Neural cell (in vitro differentiated cells): ENCODE results near the gene KPNA4. TPM values are rescaled to one million over a fixed set of nuclear protein-coding genes. Genes with fewer than 3 reads are reported as not detected.

Experiments used
- H2AFZ ChIP-seq: fragments of 200-600, 300-800 bp; sonication (generic), shearing (Covaris generic); 2 replicates; pipeline ENCODE4 v1.6.0; 2014; ENCODE audit warnings: low read depth, mild to moderate bottlenecking, antibody characterized with exemption, low read length, moderate library complexity
- H3F3A ChIP-seq: fragments of 200-600 bp; shearing (Covaris generic); 2 replicates; pipeline ENCODE4 v1.6.1; 2016; ENCODE audit warnings: mild to moderate bottlenecking, moderate library complexity, mixed read lengths, antibody characterized with exemption, low read length; ENCODE audit not compliant: insufficient read depth, poor library complexity, severe bottlenecking
- H3K27ac ChIP-seq: fragments of 200-600, 300-800 bp; sonication (generic), shearing (Covaris generic); 2 replicates; pipeline ENCODE4 v1.5.1; 2014; ENCODE audit warnings: mild to moderate bottlenecking, low read length, moderate library complexity
- H3K27me3 ChIP-seq: fragments of 300-800, 200-600 bp; sonication (generic), shearing (Covaris generic); 2 replicates; pipeline ENCODE4 v1.6.0; 2014; ENCODE audit warnings: mild to moderate bottlenecking, low read depth, low read length, moderate library complexity; ENCODE audit not compliant: insufficient read depth
- H3K36me3 ChIP-seq: fragments of 300-800, 200-600 bp; sonication (generic), shearing (Covaris generic); 2 replicates; pipeline ENCODE4 v1.5.1; 2014; ENCODE audit warnings: mild to moderate bottlenecking, antibody characterized with exemption, low read length, moderate library complexity; ENCODE audit not compliant: insufficient read depth
- H3K4me2 ChIP-seq: fragments of 300-800, 200-600 bp; sonication (generic), shearing (Covaris generic); 2 replicates; pipeline ENCODE4 v1.6.0; 2014; ENCODE audit warnings: mild to moderate bottlenecking, low read length
- H3K4me3 ChIP-seq: fragments of 300-800, 200-600 bp; sonication (generic), shearing (Covaris generic); 2 replicates; pipeline ENCODE4 v1.5.1; 2014; ENCODE audit warnings: mild to moderate bottlenecking, low read length, moderate library complexity
- H3K79me2 ChIP-seq: fragments of 200-600 bp; shearing (Covaris generic); replicated peaks from 2 replicates; pipeline ENCODE4 v1.6.0; 2014; ENCODE audit warnings: mild to moderate bottlenecking, low read length, moderate library complexity; ENCODE audit not compliant: insufficient read depth
- H3K9ac ChIP-seq: fragments of 300-800, 200-600 bp; sonication (generic), shearing (Covaris generic); 2 replicates; pipeline ENCODE4 v1.6.1; 2016; ENCODE audit warnings: mild to moderate bottlenecking, low read length, mixed read lengths
- H3K9me2 ChIP-seq: fragments of 200-600 bp; shearing (Covaris generic); 2 replicates; pipeline ENCODE4 v1.6.1; 2016; ENCODE audit warnings: mild to moderate bottlenecking, low read length, mixed read lengths; ENCODE audit not compliant: insufficient read depth
- H3K9me3 ChIP-seq: fragments of 200-600, 300-800 bp; sonication (generic), shearing (Covaris generic); 2 replicates; pipeline ENCODE4 v1.6.1; 2016; ENCODE audit warnings: mild to moderate bottlenecking, mixed run types, low read length, moderate library complexity, mixed read lengths
- H4K20me1 ChIP-seq: fragments of 200-600 bp; shearing (Covaris generic); 2 replicates; pipeline ENCODE4 v1.6.1; 2016; ENCODE audit warnings: mild to moderate bottlenecking, mixed run types; ENCODE audit not compliant: insufficient read depth
- EP300 ChIP-seq: fragments of 450-650 bp; conservative IDR thresholded peaks from 2 replicates; pipeline ENCODE4 v1.6.1; 2014; ENCODE audit warnings: antibody characterized with exemption, mild to moderate bottlenecking, moderate library complexity; ENCODE audit not compliant: poor library complexity, severe bottlenecking
- EZH2 ChIP-seq: fragments of 200-600, 300-800 bp; shearing (Covaris generic), sonication (generic); IDR thresholded peaks from 2 replicates; pipeline ENCODE4 v1.6.1; 2014; ENCODE audit warnings: antibody characterized with exemption, low read length, borderline replicate concordance, mild to moderate bottlenecking; ENCODE audit not compliant: insufficient read depth, poor library complexity, severe bottlenecking
- MXI1 ChIP-seq: fragments of 450-650 bp; conservative IDR thresholded peaks from 2 replicates; pipeline ENCODE4 v1.6.1; 2014; ENCODE audit warnings: antibody characterized with exemption, mild to moderate bottlenecking; ENCODE audit not compliant: poor library complexity, severe bottlenecking
- POLR2AphosphoS5 ChIP-seq: IDR thresholded peaks from 2 replicates; pipeline ENCODE4 v1.6.1; 2012
- RAD21 ChIP-seq: fragments of 450-650 bp; conservative IDR thresholded peaks from 2 replicates; pipeline ENCODE4 v1.6.1; 2014; ENCODE audit warnings: antibody characterized with exemption, mild to moderate bottlenecking, moderate library complexity
- SMC3 ChIP-seq: fragments of 450-650 bp; conservative IDR thresholded peaks from 2 replicates; pipeline ENCODE4 v1.6.1; 2014; ENCODE audit warnings: antibody characterized with exemption, mild to moderate bottlenecking, moderate library complexity; ENCODE audit not compliant: poor library complexity
- TAF1 ChIP-seq: IDR thresholded peaks from 2 replicates; pipeline ENCODE4 v1.6.1; 2012; ENCODE audit warnings: low read depth
- polyA plus RNA-seq: library from polyadenylated mRNA; depleted of rRNA; stranded (reverse); fragments of >200 nt; gene quantifications from 2 replicates; pipeline ENCODE4 v1.2.3, GENCODE V29; 2014
- TF ChIP-seq, protein P1 (sequence below): fragments of 450-650 bp; IDR thresholded peaks from 2 replicates; pipeline ENCODE4 v1.5.1; 2014; ENCODE audit warnings: antibody characterized with exemption, mild to moderate bottlenecking, moderate library complexity; ENCODE audit not compliant: poor library complexity, severe bottlenecking
- TF ChIP-seq, protein P2 (sequence below): IDR thresholded peaks from 2 replicates; pipeline ENCODE4 v1.6.1; 2012; ENCODE audit warnings: borderline replicate concordance

KPNA4 gene
- polyA plus RNA-seq, 1 donor from 2014 or later = 23.1 TPM

DNA sequence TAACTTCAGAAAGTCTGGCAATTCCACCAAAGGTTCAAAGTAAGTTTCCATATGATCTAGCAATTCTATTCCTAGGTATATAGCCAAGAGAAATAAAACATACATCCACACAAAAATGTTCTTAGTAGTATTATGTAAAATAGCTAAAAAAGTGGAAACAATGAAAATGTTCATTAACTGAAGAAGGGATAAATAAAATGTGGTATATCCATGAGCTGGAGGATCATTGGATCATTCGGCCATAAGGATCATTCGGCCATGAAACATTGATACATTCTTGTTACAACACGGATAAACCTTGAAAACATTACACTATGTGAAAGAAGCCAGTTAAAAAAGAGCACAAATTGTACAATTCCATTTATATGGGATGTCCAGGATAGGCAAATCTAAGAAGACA lies 2.4 kb downstream of the KPNA4 start (continued):
- TF ChIP-seq EP300 (no peak), SMC3 (no peak), EZH2 (no peak)

GRCh38 chr3:160557571-160557970 lies 7.8 kb downstream of the KPNA4 start:
- Histone ChIP-seq H3K79me2 (peaks cover 94% of the 10 kb centered on the region), H3K9me2 (no peaks in the 10 kb centered on the region), H3K9me3 (no peaks in the 10 kb centered on the region), H3K4me2 (no peak overlapping the region), H3K4me3 (no peak overlapping the region), H4K20me1 (no peaks in the 10 kb centered on the region), H3K27me3 (no peaks in the 10 kb centered on the region), H3K27ac (no peak overlapping the region), H3K36me3 (no peaks in the 10 kb centered on the region), H3K9ac (no peak overlapping the region), H3F3A (no peaks in the 10 kb centered on the region), H2AFZ (no peak overlapping the region)
- TF ChIP-seq, protein P1, sequence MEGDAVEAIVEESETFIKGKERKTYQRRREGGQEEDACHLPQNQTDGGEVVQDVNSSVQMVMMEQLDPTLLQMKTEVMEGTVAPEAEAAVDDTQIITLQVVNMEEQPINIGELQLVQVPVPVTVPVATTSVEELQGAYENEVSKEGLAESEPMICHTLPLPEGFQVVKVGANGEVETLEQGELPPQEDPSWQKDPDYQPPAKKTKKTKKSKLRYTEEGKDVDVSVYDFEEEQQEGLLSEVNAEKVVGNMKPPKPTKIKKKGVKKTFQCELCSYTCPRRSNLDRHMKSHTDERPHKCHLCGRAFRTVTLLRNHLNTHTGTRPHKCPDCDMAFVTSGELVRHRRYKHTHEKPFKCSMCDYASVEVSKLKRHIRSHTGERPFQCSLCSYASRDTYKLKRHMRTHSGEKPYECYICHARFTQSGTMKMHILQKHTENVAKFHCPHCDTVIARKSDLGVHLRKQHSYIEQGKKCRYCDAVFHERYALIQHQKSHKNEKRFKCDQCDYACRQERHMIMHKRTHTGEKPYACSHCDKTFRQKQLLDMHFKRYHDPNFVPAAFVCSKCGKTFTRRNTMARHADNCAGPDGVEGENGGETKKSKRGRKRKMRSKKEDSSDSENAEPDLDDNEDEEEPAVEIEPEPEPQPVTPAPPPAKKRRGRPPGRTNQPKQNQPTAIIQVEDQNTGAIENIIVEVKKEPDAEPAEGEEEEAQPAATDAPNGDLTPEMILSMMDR = no peak
- TF ChIP-seq EP300 = no peak
- TF ChIP-seq POLR2AphosphoS5 = no peak
- no peak for TF ChIP-seq RAD21
- TF ChIP-seq, protein P2, sequence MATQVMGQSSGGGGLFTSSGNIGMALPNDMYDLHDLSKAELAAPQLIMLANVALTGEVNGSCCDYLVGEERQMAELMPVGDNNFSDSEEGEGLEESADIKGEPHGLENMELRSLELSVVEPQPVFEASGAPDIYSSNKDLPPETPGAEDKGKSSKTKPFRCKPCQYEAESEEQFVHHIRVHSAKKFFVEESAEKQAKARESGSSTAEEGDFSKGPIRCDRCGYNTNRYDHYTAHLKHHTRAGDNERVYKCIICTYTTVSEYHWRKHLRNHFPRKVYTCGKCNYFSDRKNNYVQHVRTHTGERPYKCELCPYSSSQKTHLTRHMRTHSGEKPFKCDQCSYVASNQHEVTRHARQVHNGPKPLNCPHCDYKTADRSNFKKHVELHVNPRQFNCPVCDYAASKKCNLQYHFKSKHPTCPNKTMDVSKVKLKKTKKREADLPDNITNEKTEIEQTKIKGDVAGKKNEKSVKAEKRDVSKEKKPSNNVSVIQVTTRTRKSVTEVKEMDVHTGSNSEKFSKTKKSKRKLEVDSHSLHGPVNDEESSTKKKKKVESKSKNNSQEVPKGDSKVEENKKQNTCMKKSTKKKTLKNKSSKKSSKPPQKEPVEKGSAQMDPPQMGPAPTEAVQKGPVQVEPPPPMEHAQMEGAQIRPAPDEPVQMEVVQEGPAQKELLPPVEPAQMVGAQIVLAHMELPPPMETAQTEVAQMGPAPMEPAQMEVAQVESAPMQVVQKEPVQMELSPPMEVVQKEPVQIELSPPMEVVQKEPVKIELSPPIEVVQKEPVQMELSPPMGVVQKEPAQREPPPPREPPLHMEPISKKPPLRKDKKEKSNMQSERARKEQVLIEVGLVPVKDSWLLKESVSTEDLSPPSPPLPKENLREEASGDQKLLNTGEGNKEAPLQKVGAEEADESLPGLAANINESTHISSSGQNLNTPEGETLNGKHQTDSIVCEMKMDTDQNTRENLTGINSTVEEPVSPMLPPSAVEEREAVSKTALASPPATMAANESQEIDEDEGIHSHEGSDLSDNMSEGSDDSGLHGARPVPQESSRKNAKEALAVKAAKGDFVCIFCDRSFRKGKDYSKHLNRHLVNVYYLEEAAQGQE = no peak
- TF ChIP-seq TAF1 = no peak
- TF ChIP-seq SMC3 = no peak
- TF ChIP-seq MXI1 = no peak
- no peak for TF ChIP-seq EZH2

GRCh38 chr3:160556141-160556540 lies 9.2 kb downstream of the KPNA4 start:
- Histone ChIP-seq H3K9me2 (no peaks in the 10 kb centered on the region), H3K9ac (no peak overlapping the region), H3F3A (no peaks in the 10 kb centered on the region), H3K36me3 (no peaks in the 10 kb centered on the region), H3K4me2 (no peak overlapping the region), H3K9me3 (no peaks in the 10 kb centered on the region), H3K4me3 (no peak overlapping the region), H3K79me2 (peaks cover 90% of the 10 kb centered on the region), H3K27me3 (no peaks in the 10 kb centered on the region), H2AFZ (no peak overlapping the region), H4K20me1 (no peaks in the 10 kb centered on the region), H3K27ac (no peak overlapping the region)
- TF ChIP-seq, protein P2 = no peak
- TF ChIP-seq EP300 (no peak), RAD21 (no peak), POLR2AphosphoS5 (no peak)
